Measurements from ENCODE around the gene GOLGA6L9.
"Not testable (repeated sequence)": the region's sequence is repeated elsewhere in the genome, so short reads cannot be mapped to it uniquely, and the experiment has no call there.

Gene GOLGA6L9

GRCh38 chr15:82469381-82469780 lies 39.8 kb downstream of the GOLGA6L9 start:
- not testable (repeated sequence) for DNase-seq

DNA sequence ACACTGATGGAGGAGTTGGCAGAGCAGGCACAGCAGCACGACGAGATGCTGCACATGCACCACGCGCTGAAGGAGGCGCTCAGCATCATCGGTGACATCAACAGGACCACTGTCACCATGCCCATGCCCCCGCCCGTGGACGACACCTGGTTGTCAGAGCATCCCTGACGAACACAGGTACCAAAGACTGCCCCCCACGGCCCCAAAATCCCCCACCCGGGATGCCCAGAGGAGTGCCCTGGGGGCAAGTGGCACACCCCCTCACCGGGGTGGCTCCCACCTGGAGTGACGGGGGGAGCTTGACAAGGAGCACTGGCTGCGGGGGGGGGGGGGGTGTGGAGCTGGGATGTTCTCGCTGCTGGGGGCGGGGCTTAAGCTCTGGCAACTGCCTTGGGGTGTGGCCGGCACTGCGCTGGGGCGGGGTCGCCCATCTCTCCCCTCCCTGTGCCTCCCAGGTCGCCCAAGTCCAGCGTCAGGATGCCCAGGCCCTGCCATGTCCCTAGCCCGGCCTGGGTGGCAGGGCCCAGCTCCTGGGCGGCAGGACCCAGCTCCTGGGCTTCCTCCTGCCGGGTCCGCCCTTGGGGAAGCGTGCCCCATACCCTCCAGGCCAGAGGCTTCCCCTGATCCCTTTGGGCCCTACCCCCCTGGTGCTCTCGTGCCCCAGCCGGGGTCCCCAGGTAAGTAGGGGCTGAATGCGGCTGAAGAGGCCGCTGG lies 42.8 kb downstream of the GOLGA6L9 start:
- DNase-seq, result not testable (repeated sequence)

GRCh38 chr15:82474596-82475325 lies 45.1 kb downstream of the GOLGA6L9 start:
- DNase-seq, result not testable (repeated sequence)

DNA sequence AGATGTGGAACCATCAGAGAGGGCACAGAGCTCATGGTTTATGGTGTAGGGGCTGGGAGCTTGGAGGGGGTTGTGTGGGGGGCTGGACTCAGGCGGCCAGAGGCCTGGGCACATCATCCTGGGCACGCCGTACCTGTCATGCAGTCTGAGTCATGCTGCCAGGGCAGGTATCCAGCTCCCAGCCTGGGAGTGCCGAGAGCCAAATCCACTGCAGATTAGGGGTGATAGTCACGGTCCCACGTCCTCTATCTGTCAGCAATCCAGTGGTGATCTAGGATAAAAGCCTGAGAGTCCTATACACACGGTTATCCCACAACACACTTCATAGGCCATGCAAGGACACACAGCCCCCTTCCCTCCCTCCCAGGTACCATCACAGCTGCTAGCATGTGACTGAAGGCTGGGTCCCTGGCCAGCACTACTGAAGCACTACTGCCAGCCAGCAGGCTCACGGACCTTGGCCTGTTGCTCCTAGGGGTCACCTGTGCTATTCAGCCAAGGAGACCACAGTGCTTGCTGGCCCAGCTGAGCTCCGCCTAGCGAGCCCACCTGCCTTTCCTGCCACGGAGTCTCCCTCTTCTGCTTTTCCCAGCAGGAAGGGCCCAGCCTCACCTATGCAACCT lies 45.8 kb downstream of the GOLGA6L9 start:
- DNase-seq, result not testable (repeated sequence)

DNA sequence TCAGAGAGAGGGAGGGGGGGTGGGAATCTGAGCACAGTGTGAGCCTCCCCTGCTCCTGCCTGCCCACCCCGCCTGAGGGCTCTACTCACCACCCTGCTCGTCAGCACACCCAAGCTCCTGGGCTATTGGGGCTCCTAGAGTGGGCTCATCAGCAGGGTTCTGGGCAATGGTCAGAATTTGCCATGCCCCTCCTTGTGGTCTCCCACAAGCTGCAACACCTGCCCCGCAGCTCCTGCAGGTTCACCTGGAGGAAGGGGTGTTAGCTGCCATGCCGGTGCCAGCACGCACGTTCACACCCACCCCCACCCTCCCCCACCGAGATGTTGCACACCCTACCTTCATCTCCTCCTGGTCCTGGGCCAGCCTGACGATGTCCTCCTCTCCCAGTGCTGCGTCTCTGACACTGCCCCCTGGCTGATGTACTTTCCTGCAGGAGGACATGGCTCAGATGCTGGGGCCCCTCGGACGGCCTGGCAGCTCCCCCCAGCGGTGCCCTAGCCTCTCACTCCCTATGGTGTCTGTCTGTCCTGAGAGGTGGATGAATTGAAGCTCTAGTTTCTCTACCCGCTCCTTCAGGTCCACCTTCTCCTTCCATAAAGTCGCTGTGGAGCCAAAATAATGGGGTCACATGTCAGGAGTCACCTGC lies 47.2 kb downstream of the GOLGA6L9 start:
- not testable (repeated sequence) for DNase-seq

- DNase-seq, result not testable (repeated sequence)
These were observed 47.9 kb downstream of the GOLGA6L9 start for GRCh38 chr15:82477343-82478057.

All from central memory CD4-positive, alpha-beta T cell (primary cell).